ENCODE measurements around the gene NUP93. TPM values are rescaled to one million over a fixed set of nuclear protein-coding genes. Genes with fewer than 3 reads are reported as not detected.

The NUP93 gene
- total RNA-seq, 1 experiment from 2014 or later = 144 TPM

DNA sequence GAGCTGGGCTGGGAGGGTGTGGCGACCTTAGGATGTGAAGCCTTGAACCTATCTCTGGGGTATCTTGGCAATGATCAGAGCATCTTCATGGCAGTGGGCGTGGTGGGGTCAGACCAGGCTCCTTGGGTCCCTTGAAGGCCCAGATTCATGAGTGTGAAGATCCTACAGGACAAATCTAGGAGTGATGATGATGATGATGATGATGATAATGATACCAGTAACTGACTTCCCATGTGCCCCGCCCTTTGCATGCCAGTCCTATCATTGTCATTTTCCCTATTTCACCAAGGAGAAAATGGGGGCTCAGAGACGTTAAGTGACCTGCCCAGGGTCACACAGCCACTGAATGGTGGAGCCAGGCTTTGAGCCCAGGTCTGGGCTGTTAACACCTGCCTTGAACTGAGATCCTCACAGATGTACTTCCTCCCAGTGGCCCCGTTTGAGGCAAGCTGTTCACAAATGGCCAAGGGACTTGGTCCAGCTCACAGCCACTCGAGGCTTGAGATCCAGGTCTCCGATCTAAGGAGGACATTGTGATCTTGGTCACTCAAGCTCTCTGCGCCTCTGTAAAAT, 148.4 kb downstream of the NUP93 start:
- ATAC-seq (no peak), DNase-seq (ENCODE audit: low read depth, low spot score) (no peak)
- no peak for TF ChIP-seq SRF (IDR thresholded peaks at IDR 0.05; ENCODE audit: low read depth)
- no peak for TF ChIP-seq CEBPB (IDR thresholded peaks at IDR 0.05; ENCODE audit: low read depth)
- TF ChIP-seq RAD21 (IDR thresholded peaks at IDR 0.05; ENCODE audit: low read depth) = no peak
- no peak for TF ChIP-seq CTCF (IDR thresholded peaks at IDR 0.05 in 2 of 3, conservative IDR thresholded peaks at IDR 0.05 in 1 of 3; ENCODE audit: borderline replicate concordance in 1 of 3, insufficient read depth in 1 of 3, low read depth in 2 of 3, low read length in 2 of 3)
- intact Hi-C loops (cut with micrococcal nuclease) = no loop called here
- RAD21 ChIA-PET (ENCODE audit: low non-redundant PET in 1 of 2, low total read pairs in 2 of 2, uncharacterized antibody in 2 of 2, unreplicated experiment in 2 of 2) = no interaction called here
- no peaks in the 10 kb centered on the region for H3K27me3 ChIP-seq (ENCODE audit: insufficient read depth, low read length)
- no peaks in the 10 kb centered on the region for H3K9me2 ChIP-seq (ENCODE audit: insufficient read depth)
- POLR2A ChIA-PET = no interaction called here
- H3K36me3 ChIP-seq (ENCODE audit: control insufficient read depth in 1 of 2, insufficient read depth in 2 of 2, low read length in 2 of 2) = no peaks in the 10 kb centered on the region
- H3K27ac ChIP-seq (ENCODE audit: low read depth, low read length) = no peak overlapping the region
- no peaks in the 10 kb centered on the region for H3K79me2 ChIP-seq (ENCODE audit: insufficient read depth, low read length)
- no peak overlapping the region for H3K4me2 ChIP-seq (ENCODE audit: low read length)
- H2AFZ ChIP-seq (ENCODE audit: low read depth, low read length, poor library complexity, severe bottlenecking) = no peak overlapping the region
- no TSS peak for BruUV-seq (replicated peaks)
- no peaks in the 10 kb centered on the region for H3K4me1 ChIP-seq (ENCODE audit: control insufficient read depth in 1 of 2, insufficient read depth in 2 of 2, low read length in 2 of 2)
- H3K9me3 ChIP-seq (ENCODE audit: control insufficient read depth in 1 of 2, insufficient read depth in 1 of 2, low read depth in 1 of 2, low read length in 2 of 2) = no peaks in the 10 kb centered on the region
- H4K20me1 ChIP-seq (ENCODE audit: insufficient read depth) = no peaks in the 10 kb centered on the region
- no peak overlapping the region for H3K9ac ChIP-seq (ENCODE audit: low read length)
- H3K4me3 ChIP-seq (replicated peaks in 1 of 2; ENCODE audit: low read depth in 1 of 2, low read length in 2 of 2) = no peak overlapping the region
- CTCF ChIA-PET = no interaction called here

DNA sequence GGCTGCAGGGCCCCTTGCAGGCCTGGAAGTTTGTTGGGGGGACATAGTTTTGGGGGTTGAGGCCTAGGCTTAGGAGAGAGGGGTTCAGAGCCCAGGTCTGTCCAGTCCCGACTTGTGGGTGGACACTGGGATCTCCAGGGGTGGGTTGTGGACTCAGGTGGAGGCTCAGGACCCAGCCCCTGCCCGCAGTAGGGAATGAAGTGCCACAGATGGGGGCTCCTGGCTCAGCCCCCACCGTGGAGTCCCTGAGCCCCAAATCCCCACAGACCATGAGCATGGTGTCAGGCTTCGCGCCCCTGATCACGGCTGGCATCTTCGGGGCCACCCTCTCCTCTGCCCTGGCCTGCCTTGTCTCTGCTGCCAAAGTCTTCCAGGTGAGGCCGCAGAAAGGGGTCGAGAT, 149.3 kb downstream of the NUP93 start:
- ATAC-seq (no peak), DNase-seq (ENCODE audit: low read depth, low spot score) (no peak)
- RAD21 ChIA-PET (ENCODE audit: low non-redundant PET in 1 of 2, low total read pairs in 2 of 2, uncharacterized antibody in 2 of 2, unreplicated experiment in 2 of 2) = no interaction called here
- Histone ChIP-seq H3K79me2 (ENCODE audit: insufficient read depth, low read length) (no peaks in the 10 kb centered on the region), H3K27ac (ENCODE audit: low read depth, low read length) (no peak overlapping the region), H3K4me1 (ENCODE audit: control insufficient read depth in 1 of 2, insufficient read depth in 2 of 2, low read length in 2 of 2) (no peaks in the 10 kb centered on the region), H3K9ac (ENCODE audit: low read length) (no peak overlapping the region), H3K9me3 (ENCODE audit: control insufficient read depth in 1 of 2, insufficient read depth in 1 of 2, low read depth in 1 of 2, low read length in 2 of 2) (no peaks in the 10 kb centered on the region), H4K20me1 (ENCODE audit: insufficient read depth) (no peaks in the 10 kb centered on the region), H3K9me2 (ENCODE audit: insufficient read depth) (no peaks in the 10 kb centered on the region), H3K36me3 (ENCODE audit: control insufficient read depth in 1 of 2, insufficient read depth in 2 of 2, low read length in 2 of 2) (no peaks in the 10 kb centered on the region), H3K27me3 (ENCODE audit: insufficient read depth, low read length) (no peaks in the 10 kb centered on the region), H2AFZ (ENCODE audit: low read depth, low read length, poor library complexity, severe bottlenecking) (no peak overlapping the region), H3K4me2 (ENCODE audit: low read length) (no peak overlapping the region), H3K4me3 (replicated peaks in 1 of 2; ENCODE audit: low read depth in 1 of 2, low read length in 2 of 2) (no peak overlapping the region)
- intact Hi-C loops (cut with micrococcal nuclease) = no loop called here
- POLR2A ChIA-PET = no interaction called here
- no TSS peak for BruUV-seq (replicated peaks)
- CTCF ChIA-PET = no interaction called here
- TF ChIP-seq ELF1 (IDR thresholded peaks at IDR 0.05; ENCODE audit: borderline replicate concordance, low read depth) (no peak), POLR2AphosphoS5 (IDR thresholded peaks at IDR 0.05; ENCODE audit: low read depth, low read length) (no peak), TCF7L2 (IDR thresholded peaks at IDR 0.05; ENCODE audit: borderline replicate concordance, extremely low read depth, insufficient read depth, insufficient read length) (no peak), EGR1 (IDR thresholded peaks at IDR 0.05; ENCODE audit: low read depth) (no peak), CBX3 (IDR thresholded peaks at IDR 0.05; ENCODE audit: low read depth) (no peak), JUND (IDR thresholded peaks at IDR 0.05) (no peak), ZBTB33 (IDR thresholded peaks at IDR 0.05; ENCODE audit: extremely low read depth, insufficient replicate concordance, low read length) (no peak), POLR2A (IDR thresholded peaks at IDR 0.05; ENCODE audit: borderline replicate concordance, extremely low read depth, insufficient read depth, insufficient read length) (no peak), SP1 (IDR thresholded peaks at IDR 0.05; ENCODE audit: low read depth) (no peak)
- TF ChIP-seq, protein P1, sequence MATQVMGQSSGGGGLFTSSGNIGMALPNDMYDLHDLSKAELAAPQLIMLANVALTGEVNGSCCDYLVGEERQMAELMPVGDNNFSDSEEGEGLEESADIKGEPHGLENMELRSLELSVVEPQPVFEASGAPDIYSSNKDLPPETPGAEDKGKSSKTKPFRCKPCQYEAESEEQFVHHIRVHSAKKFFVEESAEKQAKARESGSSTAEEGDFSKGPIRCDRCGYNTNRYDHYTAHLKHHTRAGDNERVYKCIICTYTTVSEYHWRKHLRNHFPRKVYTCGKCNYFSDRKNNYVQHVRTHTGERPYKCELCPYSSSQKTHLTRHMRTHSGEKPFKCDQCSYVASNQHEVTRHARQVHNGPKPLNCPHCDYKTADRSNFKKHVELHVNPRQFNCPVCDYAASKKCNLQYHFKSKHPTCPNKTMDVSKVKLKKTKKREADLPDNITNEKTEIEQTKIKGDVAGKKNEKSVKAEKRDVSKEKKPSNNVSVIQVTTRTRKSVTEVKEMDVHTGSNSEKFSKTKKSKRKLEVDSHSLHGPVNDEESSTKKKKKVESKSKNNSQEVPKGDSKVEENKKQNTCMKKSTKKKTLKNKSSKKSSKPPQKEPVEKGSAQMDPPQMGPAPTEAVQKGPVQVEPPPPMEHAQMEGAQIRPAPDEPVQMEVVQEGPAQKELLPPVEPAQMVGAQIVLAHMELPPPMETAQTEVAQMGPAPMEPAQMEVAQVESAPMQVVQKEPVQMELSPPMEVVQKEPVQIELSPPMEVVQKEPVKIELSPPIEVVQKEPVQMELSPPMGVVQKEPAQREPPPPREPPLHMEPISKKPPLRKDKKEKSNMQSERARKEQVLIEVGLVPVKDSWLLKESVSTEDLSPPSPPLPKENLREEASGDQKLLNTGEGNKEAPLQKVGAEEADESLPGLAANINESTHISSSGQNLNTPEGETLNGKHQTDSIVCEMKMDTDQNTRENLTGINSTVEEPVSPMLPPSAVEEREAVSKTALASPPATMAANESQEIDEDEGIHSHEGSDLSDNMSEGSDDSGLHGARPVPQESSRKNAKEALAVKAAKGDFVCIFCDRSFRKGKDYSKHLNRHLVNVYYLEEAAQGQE (IDR thresholded peaks at IDR 0.05; ENCODE audit: low read depth) = no peak

Measured in HCT116 (cell line).